ENCODE data around the gene CEP112.

GRCh38 chr17:65670667-65671371, 521.1 kb downstream of the CEP112 start:
- TF ChIP-seq EP300 (IDR thresholded peaks at IDR 0.05) (no peak), CTCF (IDR thresholded peaks at IDR 0.05) (no peak), POLR2A (IDR thresholded peaks at IDR 0.05) (no peak)
